SK-N-SH treated with all-trans-retinoic acid at 6 μM for 48 hours (cell line): ENCODE results near the gene MYO5B.

Experiments used
- ATAC-seq: fragments of 200-7000 bp; cut with Tn5 transposase; 3 replicates; pipeline ENCODE4 v1.9.1; 2020; ENCODE audit warnings: mild to moderate bottlenecking, moderate library complexity
- ARNTL ChIP-seq: fragments of 450-650 bp; formaldehyde crosslinking; IDR thresholded peaks from 2 replicates; pipeline ENCODE4 v1.5.0; 2020; ENCODE audit warnings: low read depth, mild to moderate bottlenecking, moderate library complexity, borderline replicate concordance
- CREB5 ChIP-seq: fragments of 250-450 bp; sonication (Bioruptor Pico); IDR thresholded peaks from 2 replicates; pipeline ENCODE4 v1.5.1; 2020; ENCODE audit warnings: low read depth, mild to moderate bottlenecking, moderate library complexity
- CSDC2 ChIP-seq: fragments of 250-450 bp; sonication (Bioruptor Pico); IDR thresholded peaks from 2 replicates; pipeline ENCODE4 v1.5.0; 2020; ENCODE audit warnings: mild to moderate bottlenecking, moderate library complexity
- CSRNP3 ChIP-seq: fragments of 250-450 bp; sonication (Bioruptor Pico); IDR thresholded peaks from 2 replicates; pipeline ENCODE4 v1.5.1; 2021; ENCODE audit warnings: mild to moderate bottlenecking, moderate library complexity
- ESRRG ChIP-seq: fragments of 250-450 bp; sonication (Bioruptor Pico); IDR thresholded peaks from 2 replicates; pipeline ENCODE4 v1.6.1; 2021; ENCODE audit warnings: mild to moderate bottlenecking
- GLIS3 ChIP-seq: fragments of 250-450 bp; sonication (Bioruptor Pico); IDR thresholded peaks from 2 replicates; pipeline ENCODE4 v1.5.0; 2020; ENCODE audit warnings: mild to moderate bottlenecking, moderate library complexity
- ISL1 ChIP-seq: fragments of 250-450 bp; sonication (Bioruptor Pico); IDR thresholded peaks from 2 replicates; pipeline ENCODE4 v2.1.2; 2022; ENCODE audit warnings: mild to moderate bottlenecking, moderate library complexity
- OSR1 ChIP-seq: fragments of 250-450 bp; sonication (Bioruptor Pico); IDR thresholded peaks from 2 replicates; pipeline ENCODE4 v1.8.0; 2022; ENCODE audit warnings: moderate library complexity, mild to moderate bottlenecking, inconsistent platforms
- PATZ1 ChIP-seq: fragments of 250-450 bp; sonication (Bioruptor Pico); IDR thresholded peaks from 2 replicates; pipeline ENCODE4 v1.8.0; 2020; ENCODE audit warnings: mild to moderate bottlenecking, moderate library complexity, borderline replicate concordance
- PPARA ChIP-seq: fragments of 250-450 bp; sonication (Bioruptor Pico); IDR thresholded peaks from 2 replicates; pipeline ENCODE4 v1.5.0; 2020; ENCODE audit warnings: mild to moderate bottlenecking, borderline replicate concordance
- RARB ChIP-seq: fragments of 250-450 bp; sonication (Bioruptor Pico); IDR thresholded peaks from 2 replicates; pipeline ENCODE4 v1.8.0; 2021; ENCODE audit warnings: mild to moderate bottlenecking, moderate library complexity
- SNAI2 ChIP-seq: fragments of 250-450 bp; sonication (Bioruptor Pico); IDR thresholded peaks from 2 replicates; pipeline ENCODE4 v1.5.0; 2020; ENCODE audit warnings: mild to moderate bottlenecking, moderate library complexity
- TCF4 ChIP-seq: fragments of 250-450 bp; sonication (Bioruptor Pico); IDR thresholded peaks from 2 replicates; pipeline ENCODE4 v1.8.0; 2021; ENCODE audit warnings: mild to moderate bottlenecking, moderate library complexity, borderline replicate concordance
- TOX ChIP-seq: fragments of 250-450 bp; sonication (Bioruptor Pico); IDR thresholded peaks from 2 replicates; pipeline ENCODE4 v1.8.0; 2021; ENCODE audit warnings: mild to moderate bottlenecking, moderate library complexity, borderline replicate concordance
- TSHZ2 ChIP-seq: fragments of 250-450 bp; sonication (Bioruptor Pico); IDR thresholded peaks from 2 replicates; pipeline ENCODE4 v1.5.0; 2020; ENCODE audit warnings: mild to moderate bottlenecking, moderate library complexity
- ZC3H10 ChIP-seq: fragments of 250-450 bp; sonication (Bioruptor Pico); IDR thresholded peaks from 2 replicates; pipeline ENCODE4 v1.5.1; 2021; ENCODE audit warnings: mild to moderate bottlenecking, moderate library complexity
- ZFP3 ChIP-seq: fragments of 250-450 bp; sonication (Bioruptor Pico); IDR thresholded peaks from 2 replicates; pipeline ENCODE4 v1.5.0; 2020; ENCODE audit warnings: mild to moderate bottlenecking, moderate library complexity
- ZFP30 ChIP-seq: fragments of 450-650 bp; formaldehyde crosslinking; IDR thresholded peaks from 2 replicates; pipeline ENCODE4 v1.5.0; 2022; ENCODE audit warnings: mild to moderate bottlenecking, moderate library complexity
- ZNF565 ChIP-seq: fragments of 450-650 bp; formaldehyde crosslinking; conservative IDR thresholded peaks from 2 replicates; pipeline ENCODE4 v1.5.0; 2020; ENCODE audit warnings: low read depth, mild to moderate bottlenecking, moderate library complexity
- ZNF8 ChIP-seq: fragments of 450-650 bp; formaldehyde crosslinking; IDR thresholded peaks from 2 replicates; pipeline ENCODE4 v1.5.0; 2020; ENCODE audit warnings: mild to moderate bottlenecking, moderate library complexity
- TF ChIP-seq, protein P1 (sequence below): fragments of 250-450 bp; sonication (Bioruptor Pico); IDR thresholded peaks from 2 replicates; pipeline ENCODE4 v1.8.0; 2021; ENCODE audit warnings: low read depth, mild to moderate bottlenecking, moderate library complexity, borderline replicate concordance

MYO5B gene

GRCh38 chr18:50128506-50129271 lies 66.3 kb downstream of the MYO5B start (continued):
- TF ChIP-seq, protein P1, sequence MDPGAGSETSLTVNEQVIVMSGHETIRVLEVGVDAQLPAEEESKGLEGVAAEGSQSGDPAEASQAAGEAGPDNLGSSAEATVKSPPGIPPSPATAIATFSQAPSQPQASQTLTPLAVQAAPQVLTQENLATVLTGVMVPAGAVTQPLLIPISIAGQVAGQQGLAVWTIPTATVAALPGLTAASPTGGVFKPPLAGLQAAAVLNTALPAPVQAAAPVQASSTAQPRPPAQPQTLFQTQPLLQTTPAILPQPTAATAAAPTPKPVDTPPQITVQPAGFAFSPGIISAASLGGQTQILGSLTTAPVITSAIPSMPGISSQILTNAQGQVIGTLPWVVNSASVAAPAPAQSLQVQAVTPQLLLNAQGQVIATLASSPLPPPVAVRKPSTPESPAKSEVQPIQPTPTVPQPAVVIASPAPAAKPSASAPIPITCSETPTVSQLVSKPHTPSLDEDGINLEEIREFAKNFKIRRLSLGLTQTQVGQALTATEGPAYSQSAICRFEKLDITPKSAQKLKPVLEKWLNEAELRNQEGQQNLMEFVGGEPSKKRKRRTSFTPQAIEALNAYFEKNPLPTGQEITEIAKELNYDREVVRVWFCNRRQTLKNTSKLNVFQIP (CRISPR knock-in tag) = no peak
- TF ChIP-seq SNAI2 (CRISPR knock-in tag) (no peak), TOX (CRISPR knock-in tag) (no peak)

- no peak for ATAC-seq
- no peak for TF ChIP-seq TOX (CRISPR knock-in tag)
- no peak for TF ChIP-seq CSRNP3 (CRISPR knock-in tag)
- TF ChIP-seq ARNTL = no peak
- TF ChIP-seq PPARA (CRISPR knock-in tag) = no peak
- no peak for TF ChIP-seq ZNF565 (CRISPR knock-in tag)
- TF ChIP-seq TCF4 (CRISPR knock-in tag) = no peak
- TF ChIP-seq CSDC2 = no peak
- no peak for TF ChIP-seq ISL1 (CRISPR knock-in tag)
- TF ChIP-seq GLIS3 = no peak
- no peak for TF ChIP-seq OSR1 (CRISPR knock-in tag)
- no peak for TF ChIP-seq CREB5 (CRISPR knock-in tag)
- TF ChIP-seq ZFP30 (CRISPR knock-in tag) = no peak
- TF ChIP-seq ZFP3 = no peak
- no peak for TF ChIP-seq SNAI2 (CRISPR knock-in tag)
- no peak for TF ChIP-seq ZNF8 (CRISPR knock-in tag)
- no peak for TF ChIP-seq RARB (CRISPR knock-in tag)
- no peak for TF ChIP-seq ESRRG
- TF ChIP-seq, all 23 proteins: peak for 0
Observed at GRCh38 chr18:50127516-50128210, 67.3 kb downstream of the MYO5B start.

DNA sequence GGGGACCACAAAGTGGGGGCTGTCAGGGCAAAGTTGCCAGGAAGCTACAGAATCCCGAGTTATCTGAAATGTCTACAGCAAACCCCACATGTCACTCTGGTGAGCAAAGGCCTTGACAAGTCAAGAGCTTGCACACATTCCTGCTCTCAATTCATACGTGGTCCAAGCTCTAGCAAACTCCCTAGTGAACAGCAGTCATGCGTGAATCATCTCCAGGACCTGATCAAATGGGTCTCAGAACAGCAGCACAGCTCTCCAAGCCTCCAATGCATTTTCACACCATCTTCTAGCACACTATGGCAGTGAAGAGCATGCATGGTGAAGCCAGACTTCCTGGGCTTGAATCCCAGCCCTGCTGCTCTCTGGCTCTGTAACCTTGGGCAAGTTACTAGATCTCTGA lies 68.5 kb downstream of the MYO5B start:
- no peak for TF ChIP-seq SNAI2 (CRISPR knock-in tag)
- no peak for TF ChIP-seq ISL1 (CRISPR knock-in tag)
- no peak for TF ChIP-seq OSR1 (CRISPR knock-in tag)
- no peak for TF ChIP-seq PPARA (CRISPR knock-in tag)
- TF ChIP-seq PATZ1 = no peak
- no peak for TF ChIP-seq ZNF565 (CRISPR knock-in tag)
- no peak for TF ChIP-seq CREB5 (CRISPR knock-in tag)
- TF ChIP-seq CSDC2 = no peak
- no peak for TF ChIP-seq ESRRG
- TF ChIP-seq TOX (CRISPR knock-in tag) = no peak
- no peak for TF ChIP-seq GLIS3
- TF ChIP-seq, protein P1 (CRISPR knock-in tag) = no peak
- TF ChIP-seq TSHZ2 (CRISPR knock-in tag) = no peak
- TF ChIP-seq ZFP30 (CRISPR knock-in tag) = no peak
- TF ChIP-seq ZC3H10 (CRISPR knock-in tag) = no peak
- no peak for ATAC-seq
